ENCODE data around the gene HINT1.
"Not testable (repeated sequence)": the region's sequence is repeated elsewhere in the genome, so short reads cannot be mapped to it uniquely, and the experiment has no call there.

Gene HINT1

GRCh38 chr5:131169810-131170539 lies 4.9 kb upstream of the HINT1 start:
- DNase-seq = peak; percentile 12

DNA sequence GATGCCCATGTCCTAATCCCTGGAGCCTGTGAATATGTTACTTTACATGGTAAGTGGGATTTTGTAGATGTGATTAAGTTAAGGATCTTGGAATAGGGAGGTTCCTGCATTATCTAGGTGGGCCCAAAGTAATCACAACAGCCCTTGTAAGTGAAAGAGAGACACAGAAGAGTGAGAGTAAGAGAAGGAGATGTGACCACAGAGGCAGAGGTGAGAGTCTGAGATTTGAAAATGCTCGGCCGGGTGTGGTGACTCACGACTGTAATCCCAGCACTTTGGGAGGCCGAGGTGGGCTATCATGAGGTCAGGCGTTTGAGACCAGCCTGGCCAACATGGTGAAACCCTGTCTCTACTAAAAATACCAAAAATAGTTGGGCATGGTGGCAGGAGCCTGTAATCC lies 2.6 kb upstream of the HINT1 start:
- no peak for DNase-seq

GRCh38 chr5:131164191-131165118 lies 601 bp downstream of the HINT1 start:
- peak; percentile 10 for DNase-seq

- DNase-seq = no peak
Observed at GRCh38 chr5:131163276-131164119, 1.6 kb downstream of the HINT1 start.

GRCh38 chr5:131160134-131160533 lies 4.9 kb downstream of the HINT1 start:
- no peak for DNase-seq

GRCh38 chr5:131156957-131157356 lies 8.1 kb downstream of the HINT1 start:
- DNase-seq = no peak

DNA sequence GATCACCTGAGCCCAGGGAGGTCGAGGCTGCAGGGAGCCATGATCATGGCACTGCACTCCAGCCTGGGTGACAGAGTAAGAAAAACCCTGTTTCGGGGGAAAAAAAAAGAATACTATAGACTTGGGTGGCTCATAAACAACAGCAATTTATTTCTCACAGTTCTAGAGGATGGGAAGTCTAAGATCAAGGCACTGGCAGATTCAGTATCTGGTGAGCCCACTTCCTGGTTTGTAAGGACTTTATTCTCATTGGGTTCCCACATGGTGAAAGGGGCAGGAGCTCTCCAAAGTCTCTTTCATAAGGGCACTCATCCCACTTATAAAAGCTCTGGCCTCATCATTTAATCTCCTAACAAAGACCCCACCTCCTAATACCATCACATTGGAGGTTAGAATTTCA lies 8.7 kb downstream of the HINT1 start:
- no peak for DNase-seq

- DNase-seq = no peak
Observed at GRCh38 chr5:131151216-131151615, 13.8 kb downstream of the HINT1 start.

DNA sequence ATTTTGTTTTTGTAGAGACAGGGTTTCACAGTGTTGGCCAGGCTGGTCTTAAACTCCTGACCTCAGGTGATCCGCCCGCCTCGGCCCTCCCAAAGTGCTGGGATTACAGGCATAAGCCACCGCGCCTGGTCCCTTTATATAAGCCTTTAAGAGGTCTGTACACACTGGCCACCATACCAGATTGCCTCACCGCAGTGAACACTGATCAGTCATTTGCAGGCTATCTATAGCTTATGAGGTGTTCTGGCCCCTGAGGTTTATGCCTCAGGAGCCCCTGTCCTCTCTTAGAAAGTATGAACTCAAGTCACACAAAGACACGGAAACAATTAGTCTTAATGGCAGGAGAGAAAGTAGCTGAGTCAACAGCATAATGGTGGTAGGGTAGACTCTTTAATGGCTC lies 14.6 kb downstream of the HINT1 start:
- DNase-seq = no peak

DNA sequence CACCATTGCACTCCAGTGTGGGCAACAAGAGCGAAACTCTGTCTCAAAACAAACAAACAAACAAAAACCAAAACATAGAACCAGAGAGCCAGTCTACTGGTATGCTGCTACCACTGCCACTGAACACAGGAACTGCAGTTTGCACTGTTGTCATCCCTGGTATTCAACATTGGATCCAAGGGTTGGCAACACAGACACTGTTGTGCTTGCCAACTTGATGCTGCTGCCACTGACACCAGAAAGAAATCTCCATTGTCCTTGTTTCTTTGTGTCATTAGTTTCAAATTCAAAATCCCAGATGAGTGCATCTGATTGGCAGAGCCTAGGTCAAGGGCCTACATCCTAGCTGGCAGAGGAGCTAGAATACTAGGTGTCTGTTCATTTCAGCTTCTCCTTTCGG lies 16.2 kb downstream of the HINT1 start:
- DNase-seq = no peak

GRCh38 chr5:131147258-131147657 lies 17.8 kb downstream of the HINT1 start:
- DNase-seq = no peak

- no peak for DNase-seq
Observed at GRCh38 chr5:131142970-131143617, 22.0 kb downstream of the HINT1 start.

GRCh38 chr5:131139321-131139720 lies 25.7 kb downstream of the HINT1 start:
- DNase-seq = no peak

DNA sequence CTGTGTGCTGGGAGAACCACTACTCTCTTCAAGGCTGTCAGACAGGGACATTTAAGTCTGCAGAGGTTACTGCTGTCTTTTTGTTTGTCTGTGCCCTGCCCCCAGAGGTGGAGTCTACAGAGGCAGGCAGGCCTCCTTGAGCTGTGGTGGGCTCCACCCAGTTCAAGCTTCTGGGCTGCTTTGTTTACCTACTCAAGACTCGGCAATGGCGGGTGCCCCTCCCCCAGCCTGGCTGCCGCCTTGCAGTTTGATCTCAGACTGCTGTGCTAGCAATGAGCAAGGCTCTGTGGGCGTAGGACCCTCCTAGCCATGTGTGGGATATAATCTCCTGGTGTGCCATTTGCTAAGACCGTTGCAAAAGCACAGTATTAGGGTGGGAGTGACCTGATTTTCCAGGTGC lies 26.6 kb downstream of the HINT1 start:
- DNase-seq = not testable (repeated sequence)

DNA sequence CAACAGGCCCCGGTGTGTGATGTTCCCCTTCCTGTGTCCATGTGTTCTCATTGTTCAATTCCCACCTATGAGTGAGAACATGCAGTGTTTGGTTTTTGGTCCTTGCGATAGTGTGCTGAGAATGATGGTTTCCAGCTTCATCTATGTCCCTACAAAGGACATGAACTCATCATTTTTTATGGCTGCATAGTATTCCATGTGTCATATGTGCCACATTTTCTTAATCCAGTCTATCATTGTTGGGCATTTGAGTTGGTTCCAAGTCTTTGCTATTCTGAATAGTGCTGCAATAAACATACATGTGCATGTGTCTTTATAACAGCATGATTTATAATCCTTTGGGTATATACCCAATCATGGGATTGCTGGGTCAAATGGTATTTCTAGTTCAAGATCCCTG lies 32.0 kb downstream of the HINT1 start:
- DNase-seq = not testable (repeated sequence)

GRCh38 chr5:131129306-131129705 lies 35.8 kb downstream of the HINT1 start:
- DNase-seq = no peak

DNA sequence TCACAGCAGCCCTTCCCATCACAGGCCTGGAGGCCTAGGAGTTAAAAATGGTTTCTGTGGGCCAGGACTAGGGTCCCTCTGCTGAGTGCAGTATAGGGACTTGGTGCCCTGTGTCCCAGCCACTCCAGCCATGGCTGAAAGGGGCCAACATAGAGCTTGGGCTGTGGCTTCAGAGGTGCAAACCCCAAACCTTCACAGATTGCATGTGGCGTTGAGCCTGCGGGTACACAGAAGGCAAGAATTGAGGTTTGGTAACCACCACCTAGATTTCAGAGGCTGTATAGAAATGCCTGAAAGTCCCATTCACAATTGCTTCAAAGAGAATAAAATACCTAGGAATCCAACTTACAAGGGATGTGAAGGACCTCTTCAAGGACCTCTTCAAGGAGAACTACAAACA lies 37.8 kb downstream of the HINT1 start:
- DNase-seq = not testable (repeated sequence)

- DNase-seq = no peak
Observed at GRCh38 chr5:131114754-131115153, 50.3 kb downstream of the HINT1 start.

DNA sequence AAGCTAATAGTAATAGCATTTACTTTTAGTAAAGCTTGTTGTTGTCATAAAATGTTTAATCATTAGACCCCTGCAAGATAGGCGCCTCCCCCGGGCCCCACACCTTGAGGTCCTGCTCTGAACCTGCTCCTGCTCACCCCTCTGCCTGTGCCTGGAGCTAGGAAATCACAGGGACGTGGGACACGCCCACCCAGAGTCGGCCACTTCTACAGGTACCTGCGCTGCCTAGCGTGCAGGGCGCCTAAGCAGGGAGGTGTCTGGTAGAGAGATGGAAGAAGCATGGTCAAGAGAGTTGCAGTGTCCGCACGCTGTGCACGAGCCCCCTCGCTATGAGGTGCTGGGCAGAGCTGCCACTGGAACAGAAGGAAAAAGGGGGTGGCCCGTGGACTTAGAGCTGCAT lies 52.6 kb downstream of the HINT1 start:
- DNase-seq = peak; percentile 46

DNA sequence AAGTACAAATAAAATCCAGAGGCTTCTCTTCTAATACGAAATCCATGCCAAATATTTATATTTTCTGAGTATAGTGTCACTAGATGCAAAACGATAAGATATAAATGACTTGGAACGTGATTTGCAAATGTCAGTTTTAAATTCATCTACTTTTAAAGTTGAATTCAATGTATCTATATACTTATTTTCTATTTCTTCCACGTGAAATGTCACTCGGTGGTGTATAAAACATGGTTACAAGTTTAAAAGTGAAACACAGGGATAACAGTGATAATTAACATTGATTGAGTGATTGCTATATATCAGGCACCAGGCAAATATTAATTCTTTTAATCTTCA lies 54.8 kb downstream of the HINT1 start:
- no peak for DNase-seq

DNA sequence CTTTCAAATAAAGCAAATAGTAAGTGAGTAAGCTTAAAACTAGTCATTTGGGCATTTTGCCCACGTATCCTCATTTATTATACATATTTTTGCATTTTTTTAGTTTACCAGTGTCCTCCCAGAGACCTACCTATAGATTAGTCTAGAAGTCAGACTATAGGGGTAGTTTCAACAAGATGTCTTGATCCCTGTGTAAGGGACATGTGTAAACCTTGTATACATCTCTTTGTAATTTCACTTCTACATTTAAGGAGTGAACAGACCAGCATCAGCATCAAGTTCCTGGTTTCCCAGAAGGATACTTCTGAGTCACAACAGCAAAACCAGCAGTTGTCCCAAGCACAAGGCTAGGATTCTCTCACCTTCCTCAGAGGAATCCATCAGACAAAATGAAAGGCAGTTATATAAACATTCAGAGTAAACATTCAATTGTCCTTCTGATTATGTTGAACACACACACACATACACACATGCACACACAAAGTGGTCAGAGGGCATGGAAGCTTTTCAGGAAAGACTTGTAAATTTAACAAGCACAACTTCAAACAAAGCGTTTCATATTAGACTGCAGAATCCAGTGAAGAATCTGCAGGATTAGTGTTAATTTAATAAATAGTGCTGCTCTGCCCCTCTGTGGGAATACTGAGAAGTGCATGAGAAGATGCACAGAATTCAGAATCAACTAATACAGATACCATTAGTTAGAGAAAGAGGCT lies 55.4 kb downstream of the HINT1 start:
- DNase-seq = peak; percentile 18

Data from NCI-H2227 treated with DMSO at 0.1 percent for 48 hours (cell line).